22Rv1 (cell line): ENCODE data around the gene NOS3.
"Not testable (repeated sequence)": the region's sequence is repeated elsewhere in the genome, so short reads cannot be mapped to it uniquely, and the experiment has no call there.

ENCODE experiments used
- ZFX ChIP-seq: fragments of 450-650 bp; IDR thresholded peaks from 2 replicates; pipeline ENCODE4 v1.6.1; 2017; ENCODE audit warnings: antibody characterized with exemption, borderline replicate concordance
- TF ChIP-seq, protein P1 (sequence below): fragments of 450-650 bp; IDR thresholded peaks from 2 replicates; pipeline ENCODE4 v1.5.1; 2017; ENCODE audit warnings: mild to moderate bottlenecking

DNA sequence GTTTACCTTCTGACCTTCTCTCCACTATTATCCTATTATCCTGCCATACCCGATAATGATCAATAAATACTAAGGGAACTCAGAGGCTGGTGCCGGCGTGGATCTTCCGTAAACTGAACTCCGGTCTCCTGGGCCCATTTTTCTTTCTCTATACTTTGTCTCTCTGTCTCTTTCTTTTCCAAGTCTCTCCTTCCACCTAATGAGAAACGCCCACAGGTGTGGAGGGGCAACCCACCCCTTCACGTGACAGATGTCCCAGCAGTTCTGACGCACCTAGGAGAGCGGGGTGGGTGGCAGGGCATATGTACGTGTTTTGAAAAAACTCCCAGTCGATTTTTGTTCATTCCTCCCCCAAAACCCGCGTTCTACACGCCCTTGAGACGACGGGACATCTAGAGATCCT is 36.9 kb downstream of the NOS3 start:
- TF ChIP-seq, protein P1, sequence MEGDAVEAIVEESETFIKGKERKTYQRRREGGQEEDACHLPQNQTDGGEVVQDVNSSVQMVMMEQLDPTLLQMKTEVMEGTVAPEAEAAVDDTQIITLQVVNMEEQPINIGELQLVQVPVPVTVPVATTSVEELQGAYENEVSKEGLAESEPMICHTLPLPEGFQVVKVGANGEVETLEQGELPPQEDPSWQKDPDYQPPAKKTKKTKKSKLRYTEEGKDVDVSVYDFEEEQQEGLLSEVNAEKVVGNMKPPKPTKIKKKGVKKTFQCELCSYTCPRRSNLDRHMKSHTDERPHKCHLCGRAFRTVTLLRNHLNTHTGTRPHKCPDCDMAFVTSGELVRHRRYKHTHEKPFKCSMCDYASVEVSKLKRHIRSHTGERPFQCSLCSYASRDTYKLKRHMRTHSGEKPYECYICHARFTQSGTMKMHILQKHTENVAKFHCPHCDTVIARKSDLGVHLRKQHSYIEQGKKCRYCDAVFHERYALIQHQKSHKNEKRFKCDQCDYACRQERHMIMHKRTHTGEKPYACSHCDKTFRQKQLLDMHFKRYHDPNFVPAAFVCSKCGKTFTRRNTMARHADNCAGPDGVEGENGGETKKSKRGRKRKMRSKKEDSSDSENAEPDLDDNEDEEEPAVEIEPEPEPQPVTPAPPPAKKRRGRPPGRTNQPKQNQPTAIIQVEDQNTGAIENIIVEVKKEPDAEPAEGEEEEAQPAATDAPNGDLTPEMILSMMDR = not testable (repeated sequence)
- not testable (repeated sequence) for TF ChIP-seq ZFX
